ENCODE data around the gene NAA80.
"Not testable (repeated sequence)": the region's sequence is repeated elsewhere in the genome, so short reads cannot be mapped to it uniquely, and the experiment has no call there.

NAA80 gene

DNA sequence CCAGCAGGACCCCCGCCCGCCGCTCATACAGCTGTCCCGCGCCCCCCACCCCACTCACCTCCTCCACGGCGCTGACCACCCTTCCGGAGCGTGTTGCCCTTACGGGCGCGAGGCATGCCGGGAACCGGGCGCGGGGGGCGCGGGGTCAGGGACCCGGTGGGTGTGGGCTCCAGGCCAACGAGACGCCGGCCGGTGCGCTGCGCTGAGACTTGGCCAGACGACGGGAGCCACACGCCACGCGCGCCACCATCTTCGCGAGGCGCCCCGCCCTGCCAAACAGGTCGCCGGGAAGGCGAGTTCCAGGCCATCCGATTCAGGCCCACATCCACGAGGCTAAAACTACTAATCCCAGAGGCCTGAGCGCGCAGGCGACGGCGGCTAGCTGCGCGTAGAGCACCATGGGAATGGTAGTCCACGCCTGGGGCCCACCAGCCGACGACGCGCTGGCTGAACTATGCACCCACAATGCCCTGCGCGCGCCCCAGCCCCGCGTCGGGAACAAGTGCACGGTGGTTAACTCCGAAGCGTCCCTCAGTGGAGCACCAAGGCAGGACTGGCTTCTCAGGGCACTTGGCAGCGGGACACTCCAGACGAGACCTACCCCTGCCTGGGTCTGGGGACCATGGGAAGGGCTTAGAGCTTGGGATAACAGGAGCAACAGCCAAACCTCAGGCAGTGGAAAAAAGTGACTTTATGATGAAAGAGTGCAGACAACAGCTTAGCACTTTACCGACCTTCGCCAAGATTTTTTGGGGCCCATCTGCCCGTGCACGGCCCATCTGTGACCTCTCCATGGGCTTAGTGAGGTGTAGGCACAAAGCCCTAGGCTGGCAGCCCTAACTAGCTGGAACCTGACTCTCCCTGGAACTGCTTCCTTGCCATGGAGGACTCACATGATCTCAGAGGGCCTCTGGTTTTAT, 6.8 kb downstream of the NAA80 start, which contains the start of gene IFRD2:
Gene IFRD2, minus strand, starts transcription at position 271 of the 920 bp plus-strand sequence. Its CDS starts 155 bp downstream, at position 116.
- Histone ChIP-seq H3K4me3 (peak within 1 kb of the TSS; percentile 84), H3K36me3 (ENCODE audit: insufficient read depth, low read length) (peaks cover 14% of the 10 kb centered on the region; the same call in 1 of the 2 replicates), H3K9ac (ENCODE audit: insufficient read length) (peak within 1 kb of the TSS; percentile 89), H3K27ac (0 out of 2 replicates have a peak within 1 kb of the TSS, but pooled peaks have one; percentile 31), H3K9me3 (ENCODE audit: low read depth, low read length) (no peaks in the 10 kb centered on the region)
- peak; percentile 70 for DNase-seq (ENCODE audit: low read depth, low spot score)
- TF ChIP-seq EZH2 (IDR thresholded peaks at IDR 0.05) (no peak), FOXP2 (optimal IDR thresholded peaks at IDR 0.05; ENCODE audit: control extremely low read depth, extremely low read length, insufficient read depth) (peak; percentile 41), POLR2AphosphoS5 (IDR thresholded peaks at IDR 0.05; ENCODE audit: borderline replicate concordance, low read depth, low read length) (peak; percentile 76; the same call in 1 of the 2 replicates)

DNA sequence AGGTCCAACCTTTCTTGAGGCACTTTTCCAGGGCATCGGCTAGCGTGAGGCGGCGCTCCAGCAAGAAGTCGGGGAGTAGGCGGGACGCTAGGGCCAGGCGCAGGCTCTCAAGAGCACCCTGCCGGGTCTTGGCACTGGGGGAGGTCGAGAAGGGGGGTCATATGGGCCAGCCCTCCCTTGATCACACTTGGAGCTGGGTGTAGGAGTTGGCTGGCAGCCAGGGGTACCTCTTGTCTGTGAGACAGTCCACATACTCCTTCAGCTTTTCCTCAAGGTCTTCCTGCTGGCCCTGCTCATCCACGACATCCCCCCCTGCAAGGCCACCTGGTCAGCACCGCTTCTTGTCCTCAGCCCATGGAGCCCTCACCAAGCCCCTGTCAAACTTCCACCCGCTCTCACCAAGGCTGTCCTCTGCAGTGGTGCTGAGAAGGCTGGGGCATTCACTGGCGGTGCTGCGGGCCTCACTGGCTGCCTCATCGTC, 9.0 kb downstream of the NAA80 start:
- no peak overlapping the region for H3K27ac ChIP-seq
- peaks cover 14% of the 10 kb centered on the region; the same call in 1 of the 2 replicates for H3K36me3 ChIP-seq (ENCODE audit: insufficient read depth, low read length)
- TF ChIP-seq POLR2AphosphoS5 (IDR thresholded peaks at IDR 0.05; ENCODE audit: borderline replicate concordance, low read depth, low read length) (no peak), EZH2 (IDR thresholded peaks at IDR 0.05) (no peak), FOXP2 (optimal IDR thresholded peaks at IDR 0.05; ENCODE audit: control extremely low read depth, extremely low read length, insufficient read depth) (no peak)
- no peaks in the 10 kb centered on the region for H3K9me3 ChIP-seq (ENCODE audit: low read depth, low read length)
- no peak overlapping the region for H3K9ac ChIP-seq (ENCODE audit: insufficient read length)
- DNase-seq (ENCODE audit: low read depth, low spot score) = no peak
- no peak overlapping the region for H3K4me3 ChIP-seq

- TF ChIP-seq FOXP2 (optimal IDR thresholded peaks at IDR 0.05; ENCODE audit: control extremely low read depth, extremely low read length, insufficient read depth) (no peak), POLR2AphosphoS5 (IDR thresholded peaks at IDR 0.05; ENCODE audit: borderline replicate concordance, low read depth, low read length) (no peak), EZH2 (IDR thresholded peaks at IDR 0.05) (no peak)
- Histone ChIP-seq H3K36me3 (ENCODE audit: insufficient read depth, low read length) (peaks cover 14% of the 10 kb centered on the region; the same call in 1 of the 2 replicates), H3K9me3 (ENCODE audit: low read depth, low read length) (no peaks in the 10 kb centered on the region), H3K9ac (ENCODE audit: insufficient read length) (no peak overlapping the region), H3K27ac (no peak overlapping the region), H3K4me3 (no peak overlapping the region)
- no peak for DNase-seq (ENCODE audit: low read depth, low spot score)
These were observed 10.1 kb downstream of the NAA80 start for GRCh38 chr3:50289130-50289529.

DNA sequence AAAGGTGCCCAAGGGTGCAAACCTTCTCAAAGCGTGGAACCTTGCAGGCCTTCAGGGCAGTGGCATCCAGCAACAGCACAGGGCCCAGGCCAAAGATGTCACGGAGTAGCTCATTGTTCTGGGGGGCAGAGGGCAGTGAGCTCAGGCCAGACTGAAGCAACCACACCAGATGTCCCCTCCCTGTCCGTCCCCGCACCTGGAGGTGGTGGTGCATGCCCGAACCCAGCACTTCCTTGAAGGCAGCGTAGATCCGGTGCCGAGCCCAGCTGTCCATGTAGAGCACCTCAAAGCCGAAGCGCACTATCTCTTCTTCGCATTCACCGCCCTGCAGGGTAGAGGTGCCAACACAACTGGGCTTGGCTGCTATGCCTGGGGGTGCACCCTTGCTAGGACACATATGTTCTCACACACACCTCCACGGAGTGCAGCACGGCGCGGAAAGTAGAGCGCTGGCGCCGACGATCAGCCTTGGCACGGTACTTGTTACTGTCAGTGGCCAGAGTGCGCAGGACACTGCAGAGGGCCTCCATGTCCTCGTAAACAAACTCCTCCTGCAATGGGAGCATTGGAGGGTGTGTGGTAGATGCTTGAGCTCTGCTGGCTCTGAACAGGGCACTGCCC, 10.7 kb downstream of the NAA80 start:
- no peak for DNase-seq (ENCODE audit: low read depth, low spot score)
- Histone ChIP-seq H3K36me3 (ENCODE audit: insufficient read depth, low read length) (peaks cover 14% of the 10 kb centered on the region; the same call in 1 of the 2 replicates), H3K27ac (no peak overlapping the region), H3K9ac (ENCODE audit: insufficient read length) (no peak overlapping the region), H3K9me3 (ENCODE audit: low read depth, low read length) (no peaks in the 10 kb centered on the region), H3K4me3 (no peak overlapping the region)
- TF ChIP-seq EZH2 (IDR thresholded peaks at IDR 0.05) = no peak
- no peak for TF ChIP-seq FOXP2 (optimal IDR thresholded peaks at IDR 0.05; ENCODE audit: control extremely low read depth, extremely low read length, insufficient read depth)
- no peak for TF ChIP-seq POLR2AphosphoS5 (IDR thresholded peaks at IDR 0.05; ENCODE audit: borderline replicate concordance, low read depth, low read length)

- TF ChIP-seq POLR2AphosphoS5 (IDR thresholded peaks at IDR 0.05; ENCODE audit: borderline replicate concordance, low read depth, low read length) (no peak; the same call in 1 of the 2 replicates), EZH2 (IDR thresholded peaks at IDR 0.05) (no peak), FOXP2 (optimal IDR thresholded peaks at IDR 0.05; ENCODE audit: control extremely low read depth, extremely low read length, insufficient read depth) (no peak)
- Histone ChIP-seq H3K27ac (no peak overlapping the region), H3K36me3 (ENCODE audit: insufficient read depth, low read length) (peaks cover 14% of the 10 kb centered on the region; the same call in 1 of the 2 replicates), H3K4me3 (no peak overlapping the region), H3K9me3 (ENCODE audit: low read depth, low read length) (no peaks in the 10 kb centered on the region), H3K9ac (ENCODE audit: insufficient read length) (no peak overlapping the region)
- DNase-seq (ENCODE audit: low read depth, low spot score) = no peak
These were observed 11.9 kb downstream of the NAA80 start for GRCh38 chr3:50287262-50287661.

- TF ChIP-seq FOXP2 (optimal IDR thresholded peaks at IDR 0.05; ENCODE audit: control extremely low read depth, extremely low read length, insufficient read depth) (no peak), EZH2 (IDR thresholded peaks at IDR 0.05) (no peak), POLR2AphosphoS5 (IDR thresholded peaks at IDR 0.05; ENCODE audit: borderline replicate concordance, low read depth, low read length) (peak; percentile 2; the same call in 1 of the 2 replicates)
- Histone ChIP-seq H3K9ac (ENCODE audit: insufficient read length) (no peak overlapping the region), H3K27ac (no peak overlapping the region), H3K36me3 (ENCODE audit: insufficient read depth, low read length) (peaks cover 14% of the 10 kb centered on the region; the same call in 1 of the 2 replicates), H3K9me3 (ENCODE audit: low read depth, low read length) (no peaks in the 10 kb centered on the region), H3K4me3 (no peak overlapping the region)
- DNase-seq (ENCODE audit: low read depth, low spot score) = no peak
These were observed 12.6 kb downstream of the NAA80 start for GRCh38 chr3:50286322-50287227.

GRCh38 chr3:50284121-50284520, 15.1 kb downstream of the NAA80 start:
- not testable (repeated sequence) for H3K4me3 ChIP-seq; H3K27ac ChIP-seq; H3K9me3 ChIP-seq (ENCODE audit: low read depth, low read length); DNase-seq (ENCODE audit: low read depth, low spot score); H3K36me3 ChIP-seq (ENCODE audit: insufficient read depth, low read length); H3K9ac ChIP-seq (ENCODE audit: insufficient read length)

All from SK-N-MC (cell line).